Measurements from ENCODE around the gene CHRNA9.

- no peak for TF ChIP-seq FOXM1 (IDR thresholded peaks at IDR 0.05; ENCODE audit: borderline replicate concordance, low read depth)
- TF ChIP-seq EP300 (IDR thresholded peaks at IDR 0.05; ENCODE audit: borderline replicate concordance) = no peak
- TF ChIP-seq TAF1 (IDR thresholded peaks at IDR 0.05; ENCODE audit: low read depth) = no peak
- TF ChIP-seq YY1 (IDR thresholded peaks at IDR 0.05; ENCODE audit: low read depth) = no peak
- TF ChIP-seq RAD21 (IDR thresholded peaks at IDR 0.05; ENCODE audit: low read depth) = no peak
- TF ChIP-seq MAX (IDR thresholded peaks at IDR 0.05) = no peak
- TF ChIP-seq REST (IDR thresholded peaks at IDR 0.05; ENCODE audit: low read depth) = no peak
- TF ChIP-seq TCF12 (IDR thresholded peaks at IDR 0.05; ENCODE audit: low read depth) = no peak
- TF ChIP-seq ZBTB7A (IDR thresholded peaks at IDR 0.05; ENCODE audit: low read depth) = no peak
- TF ChIP-seq NFIC (IDR thresholded peaks at IDR 0.05) = no peak
- TF ChIP-seq CEBPB (IDR thresholded peaks at IDR 0.05) = no peak
- TF ChIP-seq USF1 (IDR thresholded peaks at IDR 0.05) = no peak
These were observed 40.5 kb downstream of the CHRNA9 start for GRCh38 chr4:40375620-40376019.

All from Ishikawa (cell line).